Measurements from ENCODE around the gene DAB2IP.

- TF ChIP-seq, protein P1, sequence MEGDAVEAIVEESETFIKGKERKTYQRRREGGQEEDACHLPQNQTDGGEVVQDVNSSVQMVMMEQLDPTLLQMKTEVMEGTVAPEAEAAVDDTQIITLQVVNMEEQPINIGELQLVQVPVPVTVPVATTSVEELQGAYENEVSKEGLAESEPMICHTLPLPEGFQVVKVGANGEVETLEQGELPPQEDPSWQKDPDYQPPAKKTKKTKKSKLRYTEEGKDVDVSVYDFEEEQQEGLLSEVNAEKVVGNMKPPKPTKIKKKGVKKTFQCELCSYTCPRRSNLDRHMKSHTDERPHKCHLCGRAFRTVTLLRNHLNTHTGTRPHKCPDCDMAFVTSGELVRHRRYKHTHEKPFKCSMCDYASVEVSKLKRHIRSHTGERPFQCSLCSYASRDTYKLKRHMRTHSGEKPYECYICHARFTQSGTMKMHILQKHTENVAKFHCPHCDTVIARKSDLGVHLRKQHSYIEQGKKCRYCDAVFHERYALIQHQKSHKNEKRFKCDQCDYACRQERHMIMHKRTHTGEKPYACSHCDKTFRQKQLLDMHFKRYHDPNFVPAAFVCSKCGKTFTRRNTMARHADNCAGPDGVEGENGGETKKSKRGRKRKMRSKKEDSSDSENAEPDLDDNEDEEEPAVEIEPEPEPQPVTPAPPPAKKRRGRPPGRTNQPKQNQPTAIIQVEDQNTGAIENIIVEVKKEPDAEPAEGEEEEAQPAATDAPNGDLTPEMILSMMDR (conservative IDR thresholded peaks at IDR 0.05) = no peak
- TF ChIP-seq ZFX (IDR thresholded peaks at IDR 0.05) = no peak
These were observed 19.4 kb upstream of the DAB2IP start for GRCh38 chr9:121631978-121632418.
